GM23338 (cell line): ENCODE data around the gene OPRL1. TPM values are rescaled to one million over a fixed set of nuclear protein-coding genes. Genes with fewer than 3 reads are reported as not detected.

Experiments
- ATAC-seq: fragments of 200-7000 bp; cut with Tn5 transposase; 3 replicates; pipeline ENCODE4 v1.9.1; 2020
- DNase-seq: peaks from one replicate; pipeline ENCODE4 v3.0.0-alpha.2; 2015; ENCODE audit warnings: low spot score
- H2AFZ ChIP-seq: fragments of 200-600 bp; sonication (generic); 2 replicates; pipeline ENCODE4 v1.8.0; 2016; ENCODE audit warnings: antibody characterized with exemption, mild to moderate bottlenecking, moderate library complexity
- H3F3A ChIP-seq: fragments of 200-600 bp; sonication (generic); replicated peaks from 2 replicates; pipeline ENCODE4 v1.8.0; 2017; ENCODE audit warnings: antibody characterized with exemption, mixed run types, low read depth
- H3K27ac ChIP-seq: fragments of 200-600 bp; sonication (generic); 2 replicates; pipeline ENCODE4 v1.6.1; 2016; ENCODE audit warnings: low read depth
- H3K27me3 ChIP-seq: fragments of 200-600 bp; sonication (generic); 2 replicates; pipeline ENCODE4 v1.8.0; 2016; ENCODE audit warnings: mild to moderate bottlenecking, mixed run types, moderate library complexity; ENCODE audit not compliant: insufficient read depth
- H3K36me3 ChIP-seq: fragments of 200-600 bp; sonication (generic); 2 replicates; pipeline ENCODE4 v1.8.0; 2016; ENCODE audit warnings: mild to moderate bottlenecking; ENCODE audit not compliant: insufficient read depth
- H3K4me1 ChIP-seq: fragments of 200-600 bp; sonication (generic); 2 replicates; pipeline ENCODE4 v1.8.0; 2016; ENCODE audit warnings: mild to moderate bottlenecking, moderate library complexity; ENCODE audit not compliant: insufficient read depth
- H3K4me2 ChIP-seq: fragments of 200-600 bp; sonication (generic); 2 replicates; pipeline ENCODE4 v1.7.1; 2017; ENCODE audit warnings: mixed run types
- H3K4me3 ChIP-seq: fragments of 200-600 bp; sonication (generic); 2 replicates; pipeline ENCODE4 v1.6.1; 2016; ENCODE audit warnings: mixed run types
- H3K79me2 ChIP-seq: fragments of 200-600 bp; sonication (generic); replicated peaks from 2 replicates; pipeline ENCODE4 v1.8.0; 2017; ENCODE audit warnings: mild to moderate bottlenecking; ENCODE audit not compliant: insufficient read depth
- H3K9me2 ChIP-seq: fragments of 200-600 bp; sonication (generic); 2 replicates; pipeline ENCODE4 v1.8.0; 2017; ENCODE audit not compliant: insufficient read depth
- H4K20me1 ChIP-seq: fragments of 200-600 bp; sonication (generic); replicated peaks from 2 replicates; pipeline ENCODE4 v1.8.0; 2017; ENCODE audit warnings: mild to moderate bottlenecking; ENCODE audit not compliant: insufficient read depth
- H3K27ac Mint-ChIP-seq: 2 replicates; pipeline ENCODE4 v1.8.0; 2020; ENCODE audit warnings: inconsistent platforms, mild to moderate bottlenecking, moderate library complexity, mixed read lengths
- H3K27me3 Mint-ChIP-seq: 3 replicates; pipeline ENCODE4 v1.8.0; 2022; ENCODE audit warnings: low read depth, mild to moderate bottlenecking, moderate library complexity, mixed read lengths, inconsistent platforms; ENCODE audit not compliant: insufficient read depth, poor library complexity
- H3K36me3 Mint-ChIP-seq: 3 replicates; pipeline ENCODE4 v1.8.0; 2021; ENCODE audit warnings: low read depth, mild to moderate bottlenecking, inconsistent platforms, moderate library complexity, mixed read lengths
- H3K4me1 Mint-ChIP-seq: 3 replicates; pipeline ENCODE4 v1.8.0; 2020; ENCODE audit warnings: mild to moderate bottlenecking, inconsistent platforms, mixed read lengths
- H3K4me3 Mint-ChIP-seq: 3 replicates; pipeline ENCODE4 v1.8.0; 2021; ENCODE audit warnings: moderate library complexity, mild to moderate bottlenecking, inconsistent platforms, mixed read lengths
- H3K9me3 Mint-ChIP-seq: 3 replicates; pipeline ENCODE4 v1.8.0; 2020; ENCODE audit warnings: moderate library complexity, mild to moderate bottlenecking, inconsistent platforms, mixed read lengths
- CREB1 ChIP-seq: fragments of 250-450 bp; sonication (Bioruptor Pico); IDR thresholded peaks from 2 replicates; pipeline ENCODE4 v1.5.0; 2020; ENCODE audit warnings: low read depth, mild to moderate bottlenecking, moderate library complexity
- ETS1 ChIP-seq: IDR thresholded peaks from 2 replicates; pipeline ENCODE4 v1.6.1; 2016; ENCODE audit warnings: antibody characterized with exemption
- EZH2 ChIP-seq: fragments of 200-600 bp; sonication (generic); IDR thresholded peaks from one replicate; pipeline ENCODE4 v1.8.0; 2017; ENCODE audit warnings: antibody characterized with exemption, mild to moderate bottlenecking, low read depth; ENCODE audit not compliant: unreplicated experiment
- EZH2phosphoT487 ChIP-seq: fragments of 200-600 bp; sonication (generic); IDR thresholded peaks from one replicate; pipeline ENCODE4 v1.8.1; 2018; ENCODE audit warnings: antibody characterized with exemption; ENCODE audit not compliant: unreplicated experiment
- JUNB ChIP-seq: IDR thresholded peaks from one replicate; pipeline ENCODE4 v1.6.1; 2016; ENCODE audit warnings: antibody characterized with exemption; ENCODE audit not compliant: unreplicated experiment
- POLR2AphosphoS5 ChIP-seq: IDR thresholded peaks from 2 replicates; pipeline ENCODE4 v1.6.1; 2016; ENCODE audit warnings: antibody characterized with exemption, low read depth
- REST ChIP-seq: IDR thresholded peaks from one replicate; pipeline ENCODE4 v1.6.1; 2018; ENCODE audit warnings: antibody characterized with exemption; ENCODE audit not compliant: unreplicated experiment
- STAT1 ChIP-seq: IDR thresholded peaks from one replicate; pipeline ENCODE4 v1.6.1; 2016; ENCODE audit warnings: antibody characterized with exemption; ENCODE audit not compliant: unreplicated experiment
- ZNF114 ChIP-seq: fragments of 250-450 bp; sonication (Bioruptor Pico); IDR thresholded peaks from 2 replicates; pipeline ENCODE4 v1.5.0; 2020; ENCODE audit warnings: mild to moderate bottlenecking, moderate library complexity
- ZNF331 ChIP-seq: fragments of 250-450 bp; sonication (Bioruptor Pico); IDR thresholded peaks from 2 replicates; pipeline ENCODE4 v1.5.0; 2020; ENCODE audit warnings: low read depth, mild to moderate bottlenecking, moderate library complexity
- ZNF462 ChIP-seq: fragments of 250-450 bp; sonication (Bioruptor Pico); IDR thresholded peaks from 2 replicates; pipeline ENCODE4 v1.5.0; 2020; ENCODE audit warnings: mild to moderate bottlenecking, moderate library complexity
- polyA plus RNA-seq: library from polyadenylated mRNA; unstranded; fragments of >200 nt; fragmentation: Nextera tagmentation; extraction: Ambion mirVana; gene quantifications from 2 replicates; pipeline ENCODE4 v1.2.1, GENCODE V29; 2016
- total RNA-seq: library from RNA; depleted of rRNA; stranded (reverse); fragments of >200 nt; shearing (Covaris generic); gene quantifications from 2 replicates; pipeline ENCODE4 v1.2.3, GENCODE V29; 2014

OPRL1 gene
- total and polyA plus RNA-seq, 2 experiments from 2014 or later = 0.27 to 1.1 TPM

- TF ChIP-seq JUNB = no peak
- TF ChIP-seq ETS1 = no peak
Observed at GRCh38 chr20:64091770-64092169, 11.9 kb downstream of the OPRL1 start (continued).

GRCh38 chr20:64092258-64093012 lies 12.6 kb downstream of the OPRL1 start:
- Mint-ChIP-seq H3K36me3 (peaks cover 4% of the 10 kb centered on the region; the same call in 2 of the 3 replicates), H3K27me3 (peaks cover 12% of the 10 kb centered on the region), H3K4me1 (peaks cover 7% of the 10 kb centered on the region), H3K4me3 (no peak overlapping the region), H3K9me3 (peaks cover 4% of the 10 kb centered on the region), H3K27ac (no peak overlapping the region; the same call in 1 of the 2 replicates)
- TF ChIP-seq ZNF331 (CRISPR knock-in tag) (no peak), STAT1 (no peak), POLR2AphosphoS5 (no peak), REST (no peak), JUNB (no peak), EZH2 (no peak), CREB1 (CRISPR knock-in tag) (no peak), EZH2phosphoT487 (no peak), ZNF114 (no peak), ZNF462 (CRISPR knock-in tag) (no peak), ETS1 (no peak)
- Histone ChIP-seq H3K4me3 (no peak overlapping the region), H3K27me3 (no peaks in the 10 kb centered on the region), H3K36me3 (no peaks in the 10 kb centered on the region), H3K27ac (no peak overlapping the region), H3K4me1 (no peaks in the 10 kb centered on the region), H3F3A (no peaks in the 10 kb centered on the region), H4K20me1 (no peaks in the 10 kb centered on the region), H2AFZ (peak overlapping the region; percentile 74; the same call in 1 of the 2 replicates), H3K4me2 (no peak overlapping the region), H3K9me2 (no peaks in the 10 kb centered on the region), H3K79me2 (no peaks in the 10 kb centered on the region)
- ATAC-seq (peak; percentile 48), DNase-seq (no peak)
